Heart left ventricle (tissue), 16 donors: ENCODE data around the gene ZC3H13. TPM values are rescaled to one million over a fixed set of nuclear protein-coding genes. Genes with fewer than 3 reads are reported as not detected.
A peak's percentile ranks its signal among the peaks of the same experiment; 100 is the strongest.

Source experiments
- ATAC-seq, 4 donors: fragments of 200-7000 bp; cut with Tn5 transposase; one replicate each; pipeline ENCODE4 v1.9.1; 2020 to 2022; ENCODE audit warnings: moderate library complexity in 4 of 4, mild to moderate bottlenecking in 3 of 4, moderate number of reproducible peaks in 1 of 4
- DNase-seq, 5 donors: peaks; one replicate each; pipeline ENCODE4 v3.0.0-alpha.2; 2020
- H3K27ac ChIP-seq, 12 donors: fragments of 200-600 bp; sonication (generic) in 4 of 12; one replicate each; pipeline versions ENCODE4 v1.5.0 to v1.8.0; 2016 to 2022; ENCODE audit warnings: mild to moderate bottlenecking in 2 of 12
- H3K27me3 ChIP-seq, 9 donors: fragments of 200-600 bp; sonication (generic) in 2 of 9; one replicate each; pipeline versions ENCODE4 v1.5.1 to v1.8.0; 2016 to 2022; ENCODE audit warnings: mild to moderate bottlenecking in 3 of 9
- H3K36me3 ChIP-seq, 9 donors: fragments of 200-600 bp; sonication (generic) in 2 of 9; one replicate each; pipeline versions ENCODE4 v1.5.0 to v1.8.0; 2018 to 2022; ENCODE audit warnings: mild to moderate bottlenecking in 2 of 9
- H3K4me1 ChIP-seq, 12 donors: fragments of 200-600 bp; sonication (generic) in 4 of 12; one replicate each; pipeline versions ENCODE4 v1.5.0 to v1.8.0; 2016 to 2022; ENCODE audit warnings: mild to moderate bottlenecking in 3 of 12
- H3K4me3 ChIP-seq, 12 donors: fragments of 200-600 bp; sonication (generic) in 4 of 12; one replicate each; pipeline versions ENCODE4 v1.5.0 to v1.8.0; 2017 to 2022; ENCODE audit warnings: mild to moderate bottlenecking in 9 of 12, moderate library complexity in 4 of 12
- H3K9me3 ChIP-seq, 12 donors: fragments of 200-600 bp; sonication (generic) in 4 of 12; one replicate each; pipeline versions ENCODE4 v1.5.0 to v1.8.0; 2016 to 2022; ENCODE audit warnings: mild to moderate bottlenecking in 1 of 12
- POLR2A ChIP-seq, 2 donors: fragments of 450-650 bp; IDR thresholded peaks; one replicate each; pipeline ENCODE4 v1.6.1; 2017; ENCODE audit warnings: antibody characterized with exemption in 2 of 2, mild to moderate bottlenecking in 2 of 2, moderate library complexity in 2 of 2
- WGBS, 4 donors: extraction: QIAGEN DNeasy Blood & Tissue Kit in 2 of 4; methylation state at CpG; one replicate each; pipeline versions ENCODE4 v1.1.5 to v1.1.7; 2013 to 2018; 5-methylcytosine and 5-hydroxymethylcytosine counted together
- intact Hi-C, 10 donors: fragments of 100-400 bp; cut with DNase I; formaldehyde crosslinking; loops; one replicate each; pipeline versions ENCODE4 v1.11.1 to v1.14.2; 2022
- polyA plus RNA-seq, 2 donors: library from polyadenylated mRNA; stranded (reverse); fragments of 200-250 nt; gene quantifications; one replicate each; pipeline ENCODE4 v1.2.3, GENCODE V29; 2013
- total RNA-seq, 9 donors: library from RNA; depleted of rRNA in 2 of 9; stranded (reverse); fragments of >200 nt in 2 of 9; fragmentation: NEBNext Ultra II Directional in 3 of 9; extraction: Animal tissue kit (Norgen Biotek cat#: 25700) in 3 of 9; gene quantifications; one replicate each; pipeline versions ENCODE4 v1.1.0 to v1.2.4, GENCODE V29; 2016 to 2023
- TF ChIP-seq, protein P1 (sequence below), 12 donors: fragments of 200-600 bp; sonication (generic) in 4 of 12; IDR thresholded peaks; one replicate each; pipeline versions ENCODE4 v1.5.0 to v1.8.0; 2018 to 2022; ENCODE audit warnings: antibody characterized with exemption in 12 of 12, mild to moderate bottlenecking in 5 of 12
- donor health status: ischemic (EF 13 %, LVEDD 7.1; RV severe dilation, severe dysfunction).
- donor health status: healthy with polysubstance abuse.
- donor health status: DM: no; HTN: yes; CAD: no.
- donor health status: DM: no; HTN: no; CAD: no.
- donor health status: ischemic (EF 25% LVEDD 6.9; RV normal size, moderate dysfunction).
- donor health status: ischemic (EF 25% LVEDD 5.7; RV mildly dilated, moderate dysfunction).
- donor health status: healthy.
- donor health status: DM: yes; HTN: yes; CAD: no.
- donor health status: ischemic (EF 35%, LVEDD 5.7; RV mildly dilated, moderate dysfunction).
- donor health status: nonischemic (EF 11% LVEDD 7.7; RV severe dilation, severe dysfunction).
- donor health status: DM: yes; HTN: yes; CAD: no.
- donor health status: PGD.
- donor health status: ischemic (EF 29% LVEDD 5.4; RV normal size, mild dysfunction).
- donor health status: nonischemic (EF 23%, LVEDD 6.1; RV moderate dilation, normal function).

The ZC3H13 gene
- total and polyA plus RNA-seq, 11 donors = 14.6 to 53.3 (median 36.7) TPM

DNA sequence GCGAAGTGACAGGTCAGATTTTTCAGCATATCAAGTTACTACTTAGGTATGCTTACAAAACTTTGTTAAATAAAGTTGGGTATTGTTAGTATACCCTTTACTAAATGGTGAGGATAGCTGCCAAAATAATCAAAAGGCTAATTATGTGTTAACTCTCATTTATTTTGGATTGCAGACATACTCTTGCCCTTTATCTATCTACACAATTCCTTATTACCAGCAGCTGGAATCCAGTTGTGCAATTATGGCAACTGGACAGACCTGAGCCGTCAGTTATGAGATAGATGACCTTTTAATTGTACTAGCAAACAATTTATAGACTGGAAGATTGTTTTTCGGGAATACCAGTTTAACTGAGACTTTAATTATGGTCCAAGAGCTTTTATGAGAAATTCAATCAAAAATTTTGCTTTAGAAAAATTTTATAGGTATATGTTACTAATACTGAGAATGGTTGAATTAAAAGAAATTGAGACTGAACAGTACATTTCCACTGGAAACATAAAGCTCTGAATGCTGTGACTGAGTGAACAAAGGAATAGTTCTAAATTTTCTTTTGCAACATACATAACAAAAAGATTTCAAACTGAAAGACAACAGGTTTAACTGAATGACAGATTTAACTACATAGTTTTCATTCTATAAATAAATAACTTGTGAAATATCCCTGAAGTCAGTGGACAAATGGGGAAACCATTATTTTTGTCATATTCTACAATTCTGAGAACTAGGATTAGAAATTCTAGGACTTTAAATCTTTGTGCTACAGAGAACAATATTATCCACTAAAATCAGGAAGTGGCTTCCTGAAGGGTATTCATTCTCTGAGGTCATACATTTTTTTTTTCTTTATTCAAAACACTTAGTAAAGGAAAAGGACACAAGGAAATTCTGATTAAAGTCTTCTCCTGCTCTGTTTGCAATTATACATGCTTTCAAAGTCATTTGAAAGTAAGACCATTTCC lies 97.4 kb downstream of the ZC3H13 start:
- H3K9me3 ChIP-seq = no peaks in the 10 kb centered on the region
- WGBS, 4 donors = 77 to 91% (median 84%) methylated on average over 3 of the region's 3 CpGs
- no peak for TF ChIP-seq POLR2A (IDR thresholded peaks at IDR 0.05)
- TF ChIP-seq, protein P1, sequence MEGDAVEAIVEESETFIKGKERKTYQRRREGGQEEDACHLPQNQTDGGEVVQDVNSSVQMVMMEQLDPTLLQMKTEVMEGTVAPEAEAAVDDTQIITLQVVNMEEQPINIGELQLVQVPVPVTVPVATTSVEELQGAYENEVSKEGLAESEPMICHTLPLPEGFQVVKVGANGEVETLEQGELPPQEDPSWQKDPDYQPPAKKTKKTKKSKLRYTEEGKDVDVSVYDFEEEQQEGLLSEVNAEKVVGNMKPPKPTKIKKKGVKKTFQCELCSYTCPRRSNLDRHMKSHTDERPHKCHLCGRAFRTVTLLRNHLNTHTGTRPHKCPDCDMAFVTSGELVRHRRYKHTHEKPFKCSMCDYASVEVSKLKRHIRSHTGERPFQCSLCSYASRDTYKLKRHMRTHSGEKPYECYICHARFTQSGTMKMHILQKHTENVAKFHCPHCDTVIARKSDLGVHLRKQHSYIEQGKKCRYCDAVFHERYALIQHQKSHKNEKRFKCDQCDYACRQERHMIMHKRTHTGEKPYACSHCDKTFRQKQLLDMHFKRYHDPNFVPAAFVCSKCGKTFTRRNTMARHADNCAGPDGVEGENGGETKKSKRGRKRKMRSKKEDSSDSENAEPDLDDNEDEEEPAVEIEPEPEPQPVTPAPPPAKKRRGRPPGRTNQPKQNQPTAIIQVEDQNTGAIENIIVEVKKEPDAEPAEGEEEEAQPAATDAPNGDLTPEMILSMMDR (IDR thresholded peaks at IDR 0.05) = no peak
- DNase-seq = no peak
- peaks cover 0 to 18% (median 0%) of the 10 kb centered on the region in 12 donors for H3K4me1 ChIP-seq
- intact Hi-C loops = loop anchor here in 1 of 10 donors (5.0 kb wide), 1 partner anchor 32 kb away; no protein-coding TSS in a partner anchor
- no peak for ATAC-seq
- no peaks in the 10 kb centered on the region for H3K27me3 ChIP-seq
- H3K27ac ChIP-seq = peak overlapping the region in 1 of 12 donors; percentile 6
- no peak overlapping the region for H3K4me3 ChIP-seq
- H3K36me3 ChIP-seq = peaks cover 0 to 58% (median 37%) of the 10 kb centered on the region in 9 donors

DNA sequence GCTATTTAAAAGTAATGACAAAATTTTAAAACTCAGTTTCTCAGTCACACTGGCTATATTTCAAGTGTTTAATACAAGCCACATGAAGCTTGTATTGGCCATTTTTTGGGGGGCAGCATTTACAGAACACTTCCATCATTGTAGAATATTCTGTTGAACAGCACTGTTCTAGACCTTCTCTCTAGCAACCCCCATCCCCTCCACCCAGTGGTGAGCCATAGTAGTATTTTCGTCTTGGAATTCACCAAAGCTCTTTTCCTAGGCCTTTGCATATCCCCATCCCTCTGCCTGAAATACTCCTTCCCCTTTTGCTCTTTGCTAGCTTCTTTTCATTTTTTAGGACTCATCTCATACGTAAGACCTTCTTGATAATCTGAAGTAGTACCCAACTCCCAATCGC lies 99.5 kb downstream of the ZC3H13 start:
- H3K4me3 ChIP-seq = no peak overlapping the region
- peaks cover 0 to 42% (median 21%) of the 10 kb centered on the region in 9 donors for H3K36me3 ChIP-seq
- no peaks in the 10 kb centered on the region for H3K27me3 ChIP-seq
- no peak for DNase-seq
- no peak overlapping the region for H3K27ac ChIP-seq
- ATAC-seq = no peak
- H3K9me3 ChIP-seq = no peaks in the 10 kb centered on the region
- H3K4me1 ChIP-seq = peaks cover 0 to 25% (median 0%) of the 10 kb centered on the region in 12 donors
- intact Hi-C loops = loop anchor here in 1 of 10 donors (5.0 kb wide), 1 partner anchor 34 kb away; no protein-coding TSS in a partner anchor
- no peak for TF ChIP-seq POLR2A (IDR thresholded peaks at IDR 0.05)
- TF ChIP-seq, protein P1 (IDR thresholded peaks at IDR 0.05) = no peak
- WGBS, 4 donors = 93 to 95% (median 93%) methylated on average over 3 of the region's 3 CpGs

DNA sequence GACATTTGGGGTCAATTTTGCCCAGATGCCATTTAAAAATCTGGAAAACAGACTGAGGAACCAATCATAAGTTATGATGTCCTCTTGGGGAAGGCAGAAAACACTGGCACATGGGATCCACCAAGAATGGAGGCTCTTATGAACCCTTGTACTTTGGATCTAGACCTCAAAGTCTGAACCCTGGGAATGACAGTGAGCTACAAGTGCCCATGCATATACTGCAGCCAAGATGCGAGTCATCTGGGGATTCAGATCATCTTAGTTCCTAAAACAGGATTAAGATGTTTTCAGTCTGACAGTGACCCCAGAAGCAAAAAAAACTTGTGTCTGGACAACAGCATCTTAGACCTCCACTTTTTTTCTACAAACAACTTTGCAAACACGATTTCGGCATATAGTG lies 100.8 kb downstream of the ZC3H13 start:
- peak overlapping the region in 1 of 12 donors; percentile 89 for H3K27ac ChIP-seq
- H3K4me3 ChIP-seq = no peak overlapping the region
- peaks cover 0 to 29% (median 7%) of the 10 kb centered on the region in 9 donors for H3K36me3 ChIP-seq
- WGBS, 4 donors = 76 to 87% (median 86%) methylated on average over 3 of the region's 3 CpGs
- H3K9me3 ChIP-seq = no peaks in the 10 kb centered on the region
- no peaks in the 10 kb centered on the region for H3K27me3 ChIP-seq
- intact Hi-C loops = loop anchor here in 1 of 10 donors (5.0 kb wide), 1 partner anchor 36 kb away; no protein-coding TSS in a partner anchor
- peaks cover 0 to 25% (median 0%) of the 10 kb centered on the region in 12 donors for H3K4me1 ChIP-seq
- no peak for TF ChIP-seq POLR2A (IDR thresholded peaks at IDR 0.05)
- TF ChIP-seq, protein P1 (IDR thresholded peaks at IDR 0.05) = no peak
- no peak for DNase-seq
- ATAC-seq = no peak

DNA sequence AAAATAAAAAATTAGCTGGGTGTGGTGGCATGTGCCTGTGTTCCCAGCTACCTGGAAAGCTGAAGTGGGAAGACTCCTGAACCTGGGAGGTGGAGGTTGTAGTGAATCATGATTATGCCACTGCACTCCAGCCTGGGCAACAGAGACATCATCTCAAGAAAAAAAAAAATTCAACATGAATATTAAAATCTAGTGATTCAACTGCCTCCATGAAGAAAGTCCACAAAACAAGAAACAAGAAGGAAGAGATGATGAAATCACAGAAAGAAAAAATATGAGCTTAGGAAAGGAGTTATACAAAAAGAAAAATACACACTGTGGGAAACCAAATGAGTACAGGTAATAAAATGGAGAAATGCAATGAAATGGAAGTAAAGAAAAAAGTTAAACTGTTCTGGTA lies 101.4 kb downstream of the ZC3H13 start:
- no peak overlapping the region for H3K4me3 ChIP-seq
- no peaks in the 10 kb centered on the region for H3K27me3 ChIP-seq
- TF ChIP-seq, protein P1 (IDR thresholded peaks at IDR 0.05) = no peak
- TF ChIP-seq POLR2A (IDR thresholded peaks at IDR 0.05) = no peak
- ATAC-seq = no peak
- H3K27ac ChIP-seq = peak overlapping the region in 3 of 12 donors; percentile 20 to 89 (median 22)
- no peaks in the 10 kb centered on the region for H3K9me3 ChIP-seq
- H3K36me3 ChIP-seq = peaks cover 0 to 23% (median 2%) of the 10 kb centered on the region in 9 donors
- no peak for DNase-seq
- intact Hi-C loops = loop anchor here in 1 of 10 donors (5.0 kb wide), 1 partner anchor 36 kb away; no protein-coding TSS in a partner anchor
- H3K4me1 ChIP-seq = peaks cover 0 to 24% (median 0%) of the 10 kb centered on the region in 12 donors
